ENCODE results near the gene NUDT4B.
"Not testable (repeated sequence)": the region's sequence is repeated elsewhere in the genome, so short reads cannot be mapped to it uniquely, and the experiment has no call there.

DNA sequence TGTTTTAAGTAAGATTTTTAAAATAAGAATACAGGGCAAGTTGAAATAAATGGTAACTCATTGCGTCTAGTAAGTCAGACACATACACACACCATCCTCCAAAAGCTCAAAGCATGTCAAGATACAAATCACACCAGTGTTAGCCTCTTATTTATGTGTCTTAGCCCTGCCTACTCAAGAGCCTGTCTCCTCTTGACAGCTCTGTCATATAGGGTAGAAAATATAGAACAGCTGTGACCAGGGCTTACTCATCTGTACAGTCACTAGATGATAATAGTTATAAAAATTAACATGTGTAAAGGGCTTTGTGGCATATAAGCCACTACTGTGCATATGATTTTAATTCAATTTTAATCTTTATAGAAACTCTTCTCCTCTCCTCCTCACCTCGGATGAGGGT is 7.7 kb downstream of the NUDT4B start:
- TF ChIP-seq, protein P1, sequence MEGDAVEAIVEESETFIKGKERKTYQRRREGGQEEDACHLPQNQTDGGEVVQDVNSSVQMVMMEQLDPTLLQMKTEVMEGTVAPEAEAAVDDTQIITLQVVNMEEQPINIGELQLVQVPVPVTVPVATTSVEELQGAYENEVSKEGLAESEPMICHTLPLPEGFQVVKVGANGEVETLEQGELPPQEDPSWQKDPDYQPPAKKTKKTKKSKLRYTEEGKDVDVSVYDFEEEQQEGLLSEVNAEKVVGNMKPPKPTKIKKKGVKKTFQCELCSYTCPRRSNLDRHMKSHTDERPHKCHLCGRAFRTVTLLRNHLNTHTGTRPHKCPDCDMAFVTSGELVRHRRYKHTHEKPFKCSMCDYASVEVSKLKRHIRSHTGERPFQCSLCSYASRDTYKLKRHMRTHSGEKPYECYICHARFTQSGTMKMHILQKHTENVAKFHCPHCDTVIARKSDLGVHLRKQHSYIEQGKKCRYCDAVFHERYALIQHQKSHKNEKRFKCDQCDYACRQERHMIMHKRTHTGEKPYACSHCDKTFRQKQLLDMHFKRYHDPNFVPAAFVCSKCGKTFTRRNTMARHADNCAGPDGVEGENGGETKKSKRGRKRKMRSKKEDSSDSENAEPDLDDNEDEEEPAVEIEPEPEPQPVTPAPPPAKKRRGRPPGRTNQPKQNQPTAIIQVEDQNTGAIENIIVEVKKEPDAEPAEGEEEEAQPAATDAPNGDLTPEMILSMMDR (IDR thresholded peaks at IDR 0.05; ENCODE audit: insufficient read depth, low read length, poor library complexity, severe bottlenecking) = not testable (repeated sequence)
- not testable (repeated sequence) for TF ChIP-seq EZH2phosphoT487 (conservative IDR thresholded peaks at IDR 0.05; ENCODE audit: low read length)
